Endodermal cell (in vitro differentiated cells): ENCODE data around the gene ABCA7. TPM values are rescaled to one million over a fixed set of nuclear protein-coding genes. Genes with fewer than 3 reads are reported as not detected.

Experiments
- DNase-seq: peaks from one replicate; pipeline ENCODE4 v3.0.0-alpha.2; 2017
- H3K27ac ChIP-seq: 2 replicates; pipeline ENCODE4 v1.5.1; 2013; ENCODE audit warnings: mild to moderate bottlenecking, low read depth, low read length, moderate library complexity
- H3K27me3 ChIP-seq: 2 replicates; pipeline ENCODE4 v1.6.1; 2013; ENCODE audit warnings: mild to moderate bottlenecking, low read length, moderate library complexity; ENCODE audit not compliant: insufficient read depth, control insufficient read depth, poor library complexity, severe bottlenecking
- H3K36me3 ChIP-seq: 2 replicates; pipeline ENCODE4 v1.7.0; 2013; ENCODE audit warnings: mild to moderate bottlenecking, low read length, moderate library complexity; ENCODE audit not compliant: control insufficient read depth, insufficient read depth
- H3K4me1 ChIP-seq: one replicate; pipeline ENCODE4 v1.7.0; 2013; ENCODE audit warnings: low read length; ENCODE audit not compliant: control insufficient read depth, insufficient read depth
- H3K4me3 ChIP-seq: 2 replicates; pipeline ENCODE4 v1.5.1; 2013; ENCODE audit warnings: mild to moderate bottlenecking, low read length, moderate library complexity
- H3K9ac ChIP-seq: 2 replicates; pipeline ENCODE4 v1.6.1; 2013; ENCODE audit warnings: mild to moderate bottlenecking, low read length, moderate library complexity; ENCODE audit not compliant: poor library complexity, severe bottlenecking; ENCODE audit errors: extremely low read depth
- H3K9me3 ChIP-seq: 2 replicates; pipeline ENCODE4 v1.6.1; 2013; ENCODE audit warnings: mild to moderate bottlenecking, low read length, moderate library complexity; ENCODE audit not compliant: control insufficient read depth
- H3K27ac Mint-ChIP-seq: 2 replicates; pipeline ENCODE4 v1.8.0; 2020; ENCODE audit warnings: mixed read lengths
- H3K27me3 Mint-ChIP-seq: 2 replicates; pipeline ENCODE4 v1.8.0; 2021; ENCODE audit warnings: mild to moderate bottlenecking, mixed read lengths; ENCODE audit not compliant: insufficient read depth
- H3K36me3 Mint-ChIP-seq: 2 replicates; pipeline ENCODE4 v1.8.0; 2020; ENCODE audit warnings: low read depth, mixed read lengths
- H3K4me1 Mint-ChIP-seq: 2 replicates; pipeline ENCODE4 v1.8.0; 2020; ENCODE audit warnings: mixed read lengths
- H3K4me3 Mint-ChIP-seq: 2 replicates; pipeline ENCODE4 v1.8.0; 2020; ENCODE audit warnings: mild to moderate bottlenecking, moderate library complexity, mixed read lengths
- H3K9me3 Mint-ChIP-seq: 2 replicates; pipeline ENCODE4 v1.8.0; 2020; ENCODE audit warnings: mild to moderate bottlenecking, mixed read lengths
- CTCF ChIP-seq: fragments of 200-600 bp; sonication (generic); conservative IDR thresholded peaks from 2 replicates; pipeline ENCODE4 v1.5.0; 2021; ENCODE audit warnings: antibody characterized with exemption, mild to moderate bottlenecking
- WGBS, 2 experiments: methylation state at CpG; one replicate each; pipeline versions ENCODE4 v1.1.5 to v1.1.7; 2013; ENCODE audit warnings: missing lambda C conversion rate in 2 of 2, mixed read lengths in 1 of 2; ENCODE audit not compliant: insufficient coverage in 1 of 2, insufficient read length in 1 of 2; 5-methylcytosine and 5-hydroxymethylcytosine counted together
- total RNA-seq, 2 donors: library from RNA; stranded (reverse); fragmentation: NEBNext Ultra II Directional in 1 of 2; extraction: Animal tissue kit (Norgen Biotek cat#: 25700) in 1 of 2; gene quantifications; 2 replicates in 1 of 2; 3 replicates in 1 of 2; pipeline ENCODE4 v1.2.1, GENCODE V29; 2021

ABCA7 gene
- total RNA-seq, 2 donors from 2014 or later = 67.2 to 68.7 TPM

- H3K27me3 Mint-ChIP-seq = peaks cover 13% of the 10 kb centered on the region
- H3K9me3 Mint-ChIP-seq = no peaks in the 10 kb centered on the region
- no peaks in the 10 kb centered on the region for H3K9me3 ChIP-seq
- peaks cover 9% of the 10 kb centered on the region for H3K36me3 Mint-ChIP-seq
- H3K4me1 Mint-ChIP-seq = peaks cover 1% of the 10 kb centered on the region
- H3K4me3 ChIP-seq = no peak overlapping the region
- H3K4me1 ChIP-seq = no peaks in the 10 kb centered on the region
- DNase-seq = no peak
- 92 to 94% methylated on average over 12 to 16 of the region's 16 CpGs for WGBS, 2 experiments
- no peaks in the 10 kb centered on the region for H3K36me3 ChIP-seq
- H3K27ac Mint-ChIP-seq = no peak overlapping the region
- TF ChIP-seq CTCF = no peak
- H3K27ac ChIP-seq = no peak overlapping the region
- peaks cover 6% of the 10 kb centered on the region for H3K27me3 ChIP-seq
- no peak overlapping the region for H3K4me3 Mint-ChIP-seq
- no peak overlapping the region for H3K9ac ChIP-seq
Measured at GRCh38 chr19:1076951-1077350, 37.0 kb downstream of the ABCA7 start.

GRCh38 chr19:1079566-1080111 is 39.7 kb downstream of the ABCA7 start:
- no peak overlapping the region for H3K27ac Mint-ChIP-seq
- Histone ChIP-seq H3K27ac (no peak overlapping the region), H3K4me1 (no peaks in the 10 kb centered on the region), H3K27me3 (no peaks in the 10 kb centered on the region), H3K9ac (no peak overlapping the region), H3K4me3 (no peak overlapping the region), H3K36me3 (no peaks in the 10 kb centered on the region), H3K9me3 (no peaks in the 10 kb centered on the region)
- WGBS, 2 experiments = 94 to 95% methylated on average over 31 to 45 of the region's 45 CpGs
- no peak overlapping the region for H3K4me3 Mint-ChIP-seq
- H3K36me3 Mint-ChIP-seq = peaks cover 9% of the 10 kb centered on the region
- H3K27me3 Mint-ChIP-seq = no peaks in the 10 kb centered on the region
- no peak for DNase-seq
- no peaks in the 10 kb centered on the region for H3K9me3 Mint-ChIP-seq
- peak; percentile 39 for TF ChIP-seq CTCF
- peaks cover 1% of the 10 kb centered on the region for H3K4me1 Mint-ChIP-seq

- Histone ChIP-seq H3K4me3 (no peak overlapping the region), H3K9me3 (no peaks in the 10 kb centered on the region), H3K27me3 (no peaks in the 10 kb centered on the region), H3K9ac (no peak overlapping the region), H3K27ac (no peak overlapping the region), H3K4me1 (no peaks in the 10 kb centered on the region), H3K36me3 (no peaks in the 10 kb centered on the region)
- DNase-seq = no peak
- 94 to 95% methylated on average over 24 to 50 of the region's 50 CpGs for WGBS, 2 experiments
- no peak for TF ChIP-seq CTCF
- H3K9me3 Mint-ChIP-seq = no peaks in the 10 kb centered on the region
- H3K4me1 Mint-ChIP-seq = peaks cover 1% of the 10 kb centered on the region
- H3K36me3 Mint-ChIP-seq = peaks cover 15% of the 10 kb centered on the region
- no peak overlapping the region for H3K27ac Mint-ChIP-seq
- H3K4me3 Mint-ChIP-seq = no peak overlapping the region
- H3K27me3 Mint-ChIP-seq = no peaks in the 10 kb centered on the region
Measured at GRCh38 chr19:1080360-1081161, 40.7 kb downstream of the ABCA7 start.
